GM23248 (cell line): ENCODE results near the gene KRTAP26-1. TPM values are rescaled to one million over a fixed set of nuclear protein-coding genes. Genes with fewer than 3 reads are reported as not detected.

Experiments
- DNase-seq: peaks from one replicate; pipeline ENCODE4 v3.0.0-alpha.2; 2015
- H2AFZ ChIP-seq: fragments of 200-600 bp; sonication (generic); 2 replicates; pipeline ENCODE4 v1.6.1; 2016; ENCODE audit warnings: antibody characterized with exemption
- H3F3A ChIP-seq: fragments of 200-600 bp; sonication (generic); 2 replicates; pipeline ENCODE4 v1.6.1; 2016; ENCODE audit warnings: mild to moderate bottlenecking, antibody characterized with exemption, mixed run types; ENCODE audit not compliant: insufficient read depth
- H3K27ac ChIP-seq: fragments of 200-600 bp; sonication (generic); 2 replicates; pipeline ENCODE4 v1.5.1; 2016; ENCODE audit warnings: mild to moderate bottlenecking
- H3K27me3 ChIP-seq: fragments of 200-600 bp; sonication (generic); replicated peaks from 2 replicates; pipeline ENCODE4 v1.6.1; 2016; ENCODE audit warnings: mild to moderate bottlenecking; ENCODE audit not compliant: insufficient read depth
- H3K36me3 ChIP-seq: fragments of 200-600 bp; sonication (generic); 2 replicates; pipeline ENCODE4 v1.6.1; 2016; ENCODE audit warnings: low read depth, mild to moderate bottlenecking
- H3K4me1 ChIP-seq: fragments of 200-600 bp; sonication (generic); 2 replicates; pipeline ENCODE4 v1.6.1; 2016; ENCODE audit warnings: mild to moderate bottlenecking; ENCODE audit not compliant: insufficient read depth
- H3K4me2 ChIP-seq: fragments of 200-600 bp; sonication (generic); one replicate; pipeline ENCODE4 v1.6.1; 2016; ENCODE audit warnings: mild to moderate bottlenecking; ENCODE audit not compliant: unreplicated experiment
- H3K4me3 ChIP-seq: fragments of 200-600 bp; sonication (generic); 2 replicates; pipeline ENCODE4 v1.5.1; 2016; ENCODE audit warnings: mild to moderate bottlenecking
- H3K79me2 ChIP-seq: fragments of 200-600 bp; sonication (generic); 2 replicates; pipeline ENCODE4 v1.6.1; 2016; ENCODE audit warnings: mild to moderate bottlenecking; ENCODE audit not compliant: insufficient read depth
- H3K9ac ChIP-seq: fragments of 200-600 bp; sonication (generic); 2 replicates; pipeline ENCODE4 v1.6.1; 2016; ENCODE audit warnings: mild to moderate bottlenecking
- H3K9me2 ChIP-seq: fragments of 200-600 bp; sonication (generic); 2 replicates; pipeline ENCODE4 v1.6.1; 2016; ENCODE audit warnings: mixed run types, mild to moderate bottlenecking, moderate library complexity; ENCODE audit not compliant: insufficient read depth
- H3K9me3 ChIP-seq: fragments of 200-600 bp; sonication (generic); one replicate; pipeline ENCODE4 v1.6.1; 2017; ENCODE audit warnings: low read depth
- H4K20me1 ChIP-seq: fragments of 200-600 bp; sonication (generic); 2 replicates; pipeline ENCODE4 v1.6.0; 2016; ENCODE audit not compliant: insufficient read depth
- EZH2 ChIP-seq: fragments of 200-600 bp; sonication (generic); IDR thresholded peaks from 2 replicates; pipeline ENCODE4 v1.6.1; 2018; ENCODE audit warnings: antibody characterized with exemption, mild to moderate bottlenecking; ENCODE audit not compliant: insufficient read depth, poor library complexity, severe bottlenecking
- EZH2phosphoT487 ChIP-seq: fragments of 200-600 bp; sonication (generic); IDR thresholded peaks from 2 replicates; pipeline ENCODE4 v1.6.1; 2018; ENCODE audit warnings: antibody characterized with exemption, moderate library complexity, mild to moderate bottlenecking, low read depth; ENCODE audit not compliant: insufficient read depth
- WGBS, 2 experiments: methylation state at CpG; one replicate each; pipeline ENCODE4 v1.1.6; 2015 to 2017; ENCODE audit warnings: low lambda C conversion rate in 2 of 2, low coverage in 1 of 2; ENCODE audit errors: missing lambda C conversion rate in 2 of 2; 5-methylcytosine and 5-hydroxymethylcytosine counted together
- in situ Hi-C: fragments of 300-500 bp; cut with MboI; formaldehyde crosslinking; loops from 2 replicates; pipeline ENCODE4 v1.15.0; 2020
- polyA plus RNA-seq: library from polyadenylated mRNA; unstranded; fragments of >200 nt; fragmentation: Nextera tagmentation; extraction: Ambion mirVana; gene quantifications from 2 replicates; pipeline ENCODE4 v1.2.1, GENCODE V29; 2016
- small RNA-seq: library from RNA; depleted of rRNA; stranded (forward); fragments of <200 nt; gene quantifications from one replicate; pipeline ENCODE3, GENCODE V24; 2014; ENCODE audit warnings: low read depth, low replicate concordance
- total RNA-seq: library from RNA; depleted of rRNA; stranded (reverse); fragments of >200 nt; shearing (Covaris generic); gene quantifications from 2 replicates; pipeline ENCODE4 v1.2.3, GENCODE V29; 2014; rRNA removed

Gene KRTAP26-1
- total and polyA plus RNA-seq, 2 experiments from 2014 or later: not detected

DNA sequence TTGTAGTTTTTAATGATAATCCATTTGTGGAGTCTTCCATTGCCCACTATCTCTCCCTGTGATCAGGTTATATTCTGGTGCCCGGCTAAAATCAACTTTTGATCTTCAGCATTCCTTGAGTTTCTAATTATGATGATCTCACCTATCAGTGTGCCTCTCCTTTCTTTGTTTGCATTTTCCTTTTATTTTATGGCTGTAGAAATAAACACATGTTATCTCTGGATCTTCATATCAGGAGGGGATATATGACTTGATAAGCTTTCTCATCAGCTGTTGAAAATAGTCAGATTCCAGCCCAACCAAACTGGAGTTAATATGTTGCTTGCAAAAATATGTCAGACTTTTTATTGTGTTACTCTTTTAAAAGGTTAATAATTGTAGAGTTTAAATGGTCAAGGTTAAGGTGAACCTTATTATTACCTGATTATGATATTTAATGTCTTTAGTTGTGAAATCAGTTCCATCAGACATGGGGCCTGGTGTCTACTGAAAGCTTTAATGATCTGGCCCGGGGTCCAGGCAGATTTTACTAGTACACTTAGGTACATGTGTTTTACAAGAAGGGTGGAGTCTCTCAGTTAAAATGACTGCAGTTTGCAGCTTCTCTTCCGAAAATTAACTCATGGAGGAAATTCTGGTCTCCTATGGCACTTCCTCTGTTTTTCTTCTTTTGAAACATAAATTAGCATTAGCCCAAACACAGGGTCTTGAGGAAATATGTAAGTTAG lies 50.1 kb downstream of the KRTAP26-1 start:
- TF ChIP-seq EZH2 (no peak), EZH2phosphoT487 (no peak)
- Histone ChIP-seq H4K20me1 (no peaks in the 10 kb centered on the region), H3K9ac (no peak overlapping the region), H3K4me3 (no peak overlapping the region), H3K9me2 (no peaks in the 10 kb centered on the region), H3F3A (no peaks in the 10 kb centered on the region), H3K36me3 (no peaks in the 10 kb centered on the region), H3K27me3 (no peaks in the 10 kb centered on the region), H3K4me1 (no peaks in the 10 kb centered on the region), H3K9me3 (no peaks in the 10 kb centered on the region), H3K79me2 (no peaks in the 10 kb centered on the region), H2AFZ (no peak overlapping the region), H3K4me2 (no peak overlapping the region), H3K27ac (no peak overlapping the region)
- in situ Hi-C loops: no loop called here
- WGBS, 2 experiments: 49% methylated on average over 3 of the region's 3 CpGs
- DNase-seq: no peak

Small RNA genes lying within 50 kb of the gene (small RNA-seq; reads per million reads assigned to genes)
- gene KRTAP23-1: not detected

Other genes with a start within 250 kb of the KRTAP26-1 start
- not detected in 2 replicates for gene CLDN17, start 153.5 kb downstream of the KRTAP26-1 start, total RNA-seq
- not detected in 2 replicates for gene CLDN17, start 153.5 kb downstream of the KRTAP26-1 start, polyA plus RNA-seq
- gene CLDN8, start 104.2 kb downstream of the KRTAP26-1 start, total RNA-seq: not detected in 2 replicates
- gene CLDN8, start 104.2 kb downstream of the KRTAP26-1 start, polyA plus RNA-seq: not detected in 2 replicates
- not detected in 2 replicates for gene KRTAP24-1, start 37.4 kb downstream of the KRTAP26-1 start, total RNA-seq
- gene KRTAP24-1, start 37.4 kb downstream of the KRTAP26-1 start, polyA plus RNA-seq: not detected in 2 replicates
- gene KRTAP25-1, start 30.8 kb downstream of the KRTAP26-1 start, total RNA-seq: not detected in 2 replicates
- not detected in 2 replicates for gene KRTAP25-1, start 30.8 kb downstream of the KRTAP26-1 start, polyA plus RNA-seq
- gene KRTAP27-1, start 17.4 kb upstream of the KRTAP26-1 start, total RNA-seq: not detected in 2 replicates
- not detected in 2 replicates for gene KRTAP27-1, start 17.4 kb upstream of the KRTAP26-1 start, polyA plus RNA-seq
- gene KRTAP23-1, start 28.3 kb upstream of the KRTAP26-1 start, total RNA-seq: not detected in 2 replicates
- gene KRTAP23-1, start 28.3 kb upstream of the KRTAP26-1 start, polyA plus RNA-seq: not detected in 2 replicates
- not detected in 2 replicates for gene KRTAP13-2, start 52.0 kb upstream of the KRTAP26-1 start, total RNA-seq
- gene KRTAP13-2, start 52.0 kb upstream of the KRTAP26-1 start, polyA plus RNA-seq: not detected in 2 replicates
- gene KRTAP13-1, start 75.7 kb upstream of the KRTAP26-1 start, total RNA-seq: not detected in 2 replicates
- not detected in 2 replicates for gene KRTAP13-1, start 75.7 kb upstream of the KRTAP26-1 start, polyA plus RNA-seq
- not detected in 2 replicates for gene KRTAP13-3, start 105.6 kb upstream of the KRTAP26-1 start, total RNA-seq
- not detected in 2 replicates for gene KRTAP13-3, start 105.6 kb upstream of the KRTAP26-1 start, polyA plus RNA-seq
- gene KRTAP13-4, start 109.9 kb upstream of the KRTAP26-1 start, total RNA-seq: not detected in 2 replicates
- not detected in 2 replicates for gene KRTAP13-4, start 109.9 kb upstream of the KRTAP26-1 start, polyA plus RNA-seq
- not detected in 2 replicates for gene KRTAP15-1, start 120.0 kb upstream of the KRTAP26-1 start, total RNA-seq
- not detected in 2 replicates for gene KRTAP15-1, start 120.0 kb upstream of the KRTAP26-1 start, polyA plus RNA-seq
- gene KRTAP19-1, start 160.1 kb upstream of the KRTAP26-1 start, total RNA-seq: not detected in 2 replicates
- not detected in 2 replicates for gene KRTAP19-1, start 160.1 kb upstream of the KRTAP26-1 start, polyA plus RNA-seq
- not detected in 2 replicates for gene KRTAP19-2, start 167.1 kb upstream of the KRTAP26-1 start, total RNA-seq
- not detected in 2 replicates for gene KRTAP19-2, start 167.1 kb upstream of the KRTAP26-1 start, polyA plus RNA-seq
- gene KRTAP19-3, start 171.7 kb upstream of the KRTAP26-1 start, total RNA-seq: not detected in 2 replicates
- gene KRTAP19-3, start 171.7 kb upstream of the KRTAP26-1 start, polyA plus RNA-seq: not detected in 2 replicates
- not detected in 2 replicates for gene KRTAP19-4, start 176.8 kb upstream of the KRTAP26-1 start, total RNA-seq
- not detected in 2 replicates for gene KRTAP19-4, start 176.8 kb upstream of the KRTAP26-1 start, polyA plus RNA-seq
- not detected in 2 replicates for gene KRTAP19-5, start 181.8 kb upstream of the KRTAP26-1 start, total RNA-seq
- gene KRTAP19-5, start 181.8 kb upstream of the KRTAP26-1 start, polyA plus RNA-seq: not detected in 2 replicates
- gene KRTAP19-6, start 221.5 kb upstream of the KRTAP26-1 start, total RNA-seq: not detected in 2 replicates
- not detected in 2 replicates for gene KRTAP19-6, start 221.5 kb upstream of the KRTAP26-1 start, polyA plus RNA-seq
- not detected in 2 replicates for gene KRTAP19-7, start 241.0 kb upstream of the KRTAP26-1 start, total RNA-seq
- not detected in 2 replicates for gene KRTAP19-7, start 241.0 kb upstream of the KRTAP26-1 start, polyA plus RNA-seq